ENCODE data around the gene COMTD1.

DNA sequence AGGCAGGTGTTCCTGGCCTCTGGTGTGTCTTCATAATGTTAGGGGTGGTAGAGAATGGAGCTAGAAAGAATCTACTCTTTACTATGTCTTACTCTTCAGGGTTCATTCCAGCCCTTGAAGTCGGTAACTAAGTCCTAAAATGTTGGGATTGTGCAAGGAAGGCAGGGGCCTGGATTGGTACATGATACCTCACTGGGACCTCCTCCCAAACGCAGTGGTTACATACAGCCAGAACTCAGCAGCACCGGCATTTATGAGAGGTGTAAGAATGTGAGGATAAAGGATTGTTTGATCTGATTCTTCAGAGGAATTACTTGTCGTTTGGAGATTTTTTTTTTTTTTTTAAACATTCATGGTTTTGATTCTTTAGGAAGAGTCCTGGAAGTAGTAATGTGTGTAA is 6.9 kb downstream of the COMTD1 start:
- TF ChIP-seq, protein P1, sequence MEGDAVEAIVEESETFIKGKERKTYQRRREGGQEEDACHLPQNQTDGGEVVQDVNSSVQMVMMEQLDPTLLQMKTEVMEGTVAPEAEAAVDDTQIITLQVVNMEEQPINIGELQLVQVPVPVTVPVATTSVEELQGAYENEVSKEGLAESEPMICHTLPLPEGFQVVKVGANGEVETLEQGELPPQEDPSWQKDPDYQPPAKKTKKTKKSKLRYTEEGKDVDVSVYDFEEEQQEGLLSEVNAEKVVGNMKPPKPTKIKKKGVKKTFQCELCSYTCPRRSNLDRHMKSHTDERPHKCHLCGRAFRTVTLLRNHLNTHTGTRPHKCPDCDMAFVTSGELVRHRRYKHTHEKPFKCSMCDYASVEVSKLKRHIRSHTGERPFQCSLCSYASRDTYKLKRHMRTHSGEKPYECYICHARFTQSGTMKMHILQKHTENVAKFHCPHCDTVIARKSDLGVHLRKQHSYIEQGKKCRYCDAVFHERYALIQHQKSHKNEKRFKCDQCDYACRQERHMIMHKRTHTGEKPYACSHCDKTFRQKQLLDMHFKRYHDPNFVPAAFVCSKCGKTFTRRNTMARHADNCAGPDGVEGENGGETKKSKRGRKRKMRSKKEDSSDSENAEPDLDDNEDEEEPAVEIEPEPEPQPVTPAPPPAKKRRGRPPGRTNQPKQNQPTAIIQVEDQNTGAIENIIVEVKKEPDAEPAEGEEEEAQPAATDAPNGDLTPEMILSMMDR (IDR thresholded peaks at IDR 0.05; ENCODE audit: low read depth, low read length, poor library complexity, severe bottlenecking), result no peak
- TF ChIP-seq EZH2phosphoT487 (IDR thresholded peaks at IDR 0.05; ENCODE audit: borderline replicate concordance, low read length), result no peak

Measured in DOHH2 (cell line).